DOHH2 (cell line): ENCODE data around the gene DENND1A.

Source experiments
- H3F3A ChIP-seq: fragments of 200-600 bp; sonication (generic), shearing (Covaris generic); 2 replicates; pipeline ENCODE4 v1.6.0; 2016; ENCODE audit warnings: antibody characterized with exemption, mild to moderate bottlenecking; ENCODE audit not compliant: control insufficient read depth, insufficient read depth
- H3K27ac ChIP-seq: fragments of 200-600 bp; sonication (generic); 2 replicates; pipeline ENCODE4 v1.5.1; 2014; ENCODE audit warnings: low read depth, mild to moderate bottlenecking, low read length, moderate library complexity
- H3K27me3 ChIP-seq: fragments of 200-600 bp; sonication (generic); 2 replicates; pipeline ENCODE4 v1.6.1; 2014; ENCODE audit warnings: mild to moderate bottlenecking, low read length, mixed read lengths; ENCODE audit not compliant: control insufficient read depth
- H3K36me3 ChIP-seq: fragments of 200-600 bp; sonication (generic); 2 replicates; pipeline ENCODE4 v1.6.1; 2014; ENCODE audit warnings: mild to moderate bottlenecking, low read length, moderate library complexity, mixed read lengths; ENCODE audit not compliant: control insufficient read depth
- H3K4me1 ChIP-seq: fragments of 200-600 bp; sonication (generic); 2 replicates; pipeline ENCODE4 v1.6.1; 2014; ENCODE audit warnings: mild to moderate bottlenecking, low read length, mixed read lengths; ENCODE audit not compliant: control insufficient read depth
- H3K4me2 ChIP-seq: fragments of 200-600 bp; sonication (generic); 2 replicates; pipeline ENCODE4 v1.6.0; 2014; ENCODE audit warnings: mild to moderate bottlenecking, low read length, moderate library complexity
- H3K4me3 ChIP-seq: fragments of 200-600 bp; sonication (generic); 2 replicates; pipeline ENCODE4 v1.5.1; 2014; ENCODE audit warnings: mild to moderate bottlenecking, low read length, mixed read lengths
- H3K79me2 ChIP-seq: fragments of 200-600 bp; sonication (generic); 2 replicates; pipeline ENCODE4 v1.6.1; 2014; ENCODE audit warnings: mild to moderate bottlenecking, low read length, mixed read lengths; ENCODE audit not compliant: control insufficient read depth
- H3K9me2 ChIP-seq: fragments of 200-600 bp; sonication (generic); replicated peaks from 2 replicates; pipeline ENCODE4 v1.6.1; 2014; ENCODE audit warnings: mild to moderate bottlenecking, low read length, mixed read lengths; ENCODE audit not compliant: control insufficient read depth
- H3K9me3 ChIP-seq: fragments of 200-600 bp; sonication (generic); 2 replicates; pipeline ENCODE4 v1.6.1; 2014; ENCODE audit warnings: antibody characterized with exemption, low read length, mixed read lengths; ENCODE audit not compliant: control insufficient read depth, insufficient read depth
- H4K20me1 ChIP-seq: fragments of 200-600 bp; sonication (generic); 2 replicates; pipeline ENCODE4 v1.6.0; 2014; ENCODE audit warnings: low read depth, mild to moderate bottlenecking, antibody characterized with exemption, low read length, moderate library complexity; ENCODE audit not compliant: control insufficient read depth, insufficient read depth
- EZH2phosphoT487 ChIP-seq: fragments of 200-600 bp; sonication (generic); IDR thresholded peaks from 2 replicates; pipeline ENCODE4 v1.6.1; 2017; ENCODE audit warnings: borderline replicate concordance, mild to moderate bottlenecking, antibody characterized with exemption, low read length, moderate library complexity, mixed read lengths
- TF ChIP-seq, protein P1 (sequence below): fragments of 200-600 bp; sonication (generic); IDR thresholded peaks from one replicate; pipeline ENCODE4 v1.5.1; 2014; ENCODE audit warnings: antibody characterized with exemption, mild to moderate bottlenecking, low read depth, low read length; ENCODE audit not compliant: poor library complexity, severe bottlenecking

The DENND1A gene

DNA sequence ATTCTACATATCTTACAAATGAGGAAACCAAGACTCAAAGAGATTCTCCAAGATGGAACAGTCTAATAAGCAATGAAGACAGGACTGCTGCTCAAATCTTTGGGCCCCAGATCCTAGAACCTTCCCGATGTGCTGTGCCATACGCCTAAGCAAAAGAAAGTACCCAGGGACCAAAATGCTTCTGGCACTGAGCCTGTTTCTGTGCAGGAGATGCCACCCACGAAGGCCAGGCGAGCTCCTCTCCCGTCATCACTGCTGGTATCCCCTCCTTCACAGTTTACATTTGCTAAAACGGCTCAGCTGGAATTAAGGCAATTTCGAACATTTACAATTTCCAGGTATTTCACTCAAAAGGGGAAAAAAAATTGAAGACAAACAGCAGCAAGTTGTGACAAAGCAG, 277.5 kb downstream of the DENND1A start:
- H3K9me3 ChIP-seq = no peaks in the 10 kb centered on the region
- H3K36me3 ChIP-seq = peaks cover 3% of the 10 kb centered on the region; the same call in 1 of the 2 replicates
- TF ChIP-seq, protein P1, sequence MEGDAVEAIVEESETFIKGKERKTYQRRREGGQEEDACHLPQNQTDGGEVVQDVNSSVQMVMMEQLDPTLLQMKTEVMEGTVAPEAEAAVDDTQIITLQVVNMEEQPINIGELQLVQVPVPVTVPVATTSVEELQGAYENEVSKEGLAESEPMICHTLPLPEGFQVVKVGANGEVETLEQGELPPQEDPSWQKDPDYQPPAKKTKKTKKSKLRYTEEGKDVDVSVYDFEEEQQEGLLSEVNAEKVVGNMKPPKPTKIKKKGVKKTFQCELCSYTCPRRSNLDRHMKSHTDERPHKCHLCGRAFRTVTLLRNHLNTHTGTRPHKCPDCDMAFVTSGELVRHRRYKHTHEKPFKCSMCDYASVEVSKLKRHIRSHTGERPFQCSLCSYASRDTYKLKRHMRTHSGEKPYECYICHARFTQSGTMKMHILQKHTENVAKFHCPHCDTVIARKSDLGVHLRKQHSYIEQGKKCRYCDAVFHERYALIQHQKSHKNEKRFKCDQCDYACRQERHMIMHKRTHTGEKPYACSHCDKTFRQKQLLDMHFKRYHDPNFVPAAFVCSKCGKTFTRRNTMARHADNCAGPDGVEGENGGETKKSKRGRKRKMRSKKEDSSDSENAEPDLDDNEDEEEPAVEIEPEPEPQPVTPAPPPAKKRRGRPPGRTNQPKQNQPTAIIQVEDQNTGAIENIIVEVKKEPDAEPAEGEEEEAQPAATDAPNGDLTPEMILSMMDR = no peak
- TF ChIP-seq EZH2phosphoT487 = no peak
- H3K4me2 ChIP-seq = no peak overlapping the region
- no peaks in the 10 kb centered on the region for H4K20me1 ChIP-seq
- no peaks in the 10 kb centered on the region for H3K4me1 ChIP-seq
- no peaks in the 10 kb centered on the region for H3K79me2 ChIP-seq
- H3F3A ChIP-seq = no peaks in the 10 kb centered on the region
- H3K4me3 ChIP-seq = no peak overlapping the region
- no peaks in the 10 kb centered on the region for H3K9me2 ChIP-seq
- H3K27ac ChIP-seq = no peak overlapping the region
- no peaks in the 10 kb centered on the region for H3K27me3 ChIP-seq

DNA sequence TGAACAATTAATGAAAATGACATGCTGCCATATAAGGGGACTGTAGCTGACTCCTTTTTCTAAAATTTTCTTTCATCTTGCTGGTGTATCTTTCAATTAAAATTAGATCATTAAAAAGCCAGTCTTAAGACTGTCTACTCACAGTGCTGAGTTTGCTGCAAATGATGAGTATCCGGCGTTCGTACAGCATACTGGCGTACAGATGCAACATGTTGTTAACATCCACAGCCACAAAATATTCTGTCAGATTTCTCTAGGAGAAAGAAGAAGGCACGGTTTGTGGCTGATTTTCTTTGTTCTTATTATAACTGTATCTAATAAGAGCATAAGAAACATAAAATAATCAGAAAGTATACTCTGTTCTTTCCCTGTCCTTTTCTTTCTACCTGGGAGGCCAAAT, 278.1 kb downstream of the DENND1A start:
- Histone ChIP-seq H3K27me3 (no peaks in the 10 kb centered on the region), H3K9me3 (no peaks in the 10 kb centered on the region), H3K4me2 (no peak overlapping the region), H3K79me2 (no peaks in the 10 kb centered on the region), H3K4me1 (no peaks in the 10 kb centered on the region), H3K4me3 (no peak overlapping the region), H3K36me3 (peaks cover 3% of the 10 kb centered on the region; the same call in 1 of the 2 replicates), H4K20me1 (no peaks in the 10 kb centered on the region), H3F3A (no peaks in the 10 kb centered on the region), H3K9me2 (no peaks in the 10 kb centered on the region), H3K27ac (no peak overlapping the region)
- TF ChIP-seq, protein P1 = no peak
- no peak for TF ChIP-seq EZH2phosphoT487

DNA sequence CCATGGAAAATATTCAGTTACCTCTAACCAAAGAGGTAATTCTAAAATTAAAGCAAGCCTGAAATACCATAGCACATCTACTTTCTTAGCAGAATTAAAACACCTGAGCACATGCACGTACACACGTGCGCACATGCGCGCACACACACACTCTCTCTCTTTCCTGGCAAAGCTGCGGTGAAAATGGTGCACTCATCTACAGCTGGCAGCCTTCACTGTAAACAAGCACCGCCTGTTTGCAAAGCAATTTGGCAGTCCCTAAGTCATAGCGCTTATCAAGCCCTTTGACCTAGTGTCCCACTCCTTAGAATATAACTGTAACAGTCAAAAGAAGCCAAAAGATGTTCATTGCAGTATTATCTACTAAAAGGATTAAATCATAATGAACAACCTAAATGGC, 278.7 kb downstream of the DENND1A start:
- TF ChIP-seq, protein P1 = no peak
- no peak for TF ChIP-seq EZH2phosphoT487

DNA sequence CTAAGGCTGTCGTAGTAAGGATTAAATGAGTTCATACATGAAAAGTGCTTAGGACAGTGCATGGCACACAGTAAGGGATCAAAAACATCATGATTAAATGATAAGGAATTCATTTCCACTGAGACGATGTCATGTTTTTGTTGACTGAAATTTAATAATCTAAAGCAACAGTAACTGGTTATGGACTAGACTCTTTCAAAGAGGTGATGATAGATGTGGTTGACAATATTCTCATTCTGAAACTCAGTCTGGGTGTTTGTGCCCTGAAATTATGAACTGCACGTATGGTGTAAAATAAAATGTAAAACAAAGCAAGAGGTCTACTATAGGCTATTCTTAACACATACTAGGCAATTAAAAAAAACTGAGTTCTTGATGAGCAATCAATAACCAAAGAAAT, 280.0 kb downstream of the DENND1A start:
- H3K4me1 ChIP-seq = no peaks in the 10 kb centered on the region
- H3K27me3 ChIP-seq = no peaks in the 10 kb centered on the region
- no peaks in the 10 kb centered on the region for H3K9me2 ChIP-seq
- H3K4me3 ChIP-seq = no peak overlapping the region
- H3K79me2 ChIP-seq = no peaks in the 10 kb centered on the region
- H3K4me2 ChIP-seq = no peak overlapping the region
- TF ChIP-seq, protein P1 = no peak
- no peak for TF ChIP-seq EZH2phosphoT487
- no peaks in the 10 kb centered on the region for H4K20me1 ChIP-seq
- H3K27ac ChIP-seq = no peak overlapping the region
- H3F3A ChIP-seq = no peaks in the 10 kb centered on the region
- no peaks in the 10 kb centered on the region for H3K9me3 ChIP-seq
- peaks cover 3% of the 10 kb centered on the region; the same call in 1 of the 2 replicates for H3K36me3 ChIP-seq

More for the DNA sequence above, 278.7 kb downstream of the DENND1A start:
- Histone ChIP-seq H3K27ac (no peak overlapping the region), H3K36me3 (peaks cover 3% of the 10 kb centered on the region; the same call in 1 of the 2 replicates), H3K4me1 (no peaks in the 10 kb centered on the region), H3K4me2 (no peak overlapping the region), H3K4me3 (no peak overlapping the region), H3F3A (no peaks in the 10 kb centered on the region), H3K27me3 (no peaks in the 10 kb centered on the region), H3K79me2 (no peaks in the 10 kb centered on the region), H3K9me2 (no peaks in the 10 kb centered on the region), H4K20me1 (no peaks in the 10 kb centered on the region), H3K9me3 (no peaks in the 10 kb centered on the region)
